AG09319 (cell line): ENCODE results near the gene FXYD1.

Experiments
- DNase-seq: peaks from one replicate; pipeline ENCODE4 v3.0.0-alpha.2; 2010; ENCODE audit warnings: low read depth; ENCODE audit errors: extremely low read depth
- TF ChIP-seq, protein P1 (sequence below): IDR thresholded peaks from 2 replicates; pipeline ENCODE4 v1.5.1; 2011; ENCODE audit warnings: low read depth, mild to moderate bottlenecking, inconsistent platforms, low read length, moderate library complexity

FXYD1 gene

DNA sequence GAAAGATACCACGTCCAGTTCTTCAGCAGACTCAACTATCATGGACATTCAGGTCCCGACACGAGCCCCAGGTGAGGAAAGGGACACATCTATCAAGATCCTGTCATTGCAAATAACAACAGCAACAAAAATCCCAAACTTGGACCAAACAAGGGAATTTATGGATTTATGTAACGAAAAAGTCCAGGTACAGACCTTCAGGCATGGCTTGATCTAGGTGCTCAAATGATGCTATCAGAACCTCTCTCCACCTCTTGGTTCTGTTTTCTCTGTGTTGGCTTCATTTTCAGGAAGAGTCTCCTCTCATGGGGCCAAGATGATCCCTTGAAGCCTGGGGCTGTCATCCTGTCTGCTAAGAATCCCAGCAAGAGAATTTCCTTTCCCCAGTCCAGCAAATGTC lies 18.8 kb downstream of the FXYD1 start:
- TF ChIP-seq, protein P1, sequence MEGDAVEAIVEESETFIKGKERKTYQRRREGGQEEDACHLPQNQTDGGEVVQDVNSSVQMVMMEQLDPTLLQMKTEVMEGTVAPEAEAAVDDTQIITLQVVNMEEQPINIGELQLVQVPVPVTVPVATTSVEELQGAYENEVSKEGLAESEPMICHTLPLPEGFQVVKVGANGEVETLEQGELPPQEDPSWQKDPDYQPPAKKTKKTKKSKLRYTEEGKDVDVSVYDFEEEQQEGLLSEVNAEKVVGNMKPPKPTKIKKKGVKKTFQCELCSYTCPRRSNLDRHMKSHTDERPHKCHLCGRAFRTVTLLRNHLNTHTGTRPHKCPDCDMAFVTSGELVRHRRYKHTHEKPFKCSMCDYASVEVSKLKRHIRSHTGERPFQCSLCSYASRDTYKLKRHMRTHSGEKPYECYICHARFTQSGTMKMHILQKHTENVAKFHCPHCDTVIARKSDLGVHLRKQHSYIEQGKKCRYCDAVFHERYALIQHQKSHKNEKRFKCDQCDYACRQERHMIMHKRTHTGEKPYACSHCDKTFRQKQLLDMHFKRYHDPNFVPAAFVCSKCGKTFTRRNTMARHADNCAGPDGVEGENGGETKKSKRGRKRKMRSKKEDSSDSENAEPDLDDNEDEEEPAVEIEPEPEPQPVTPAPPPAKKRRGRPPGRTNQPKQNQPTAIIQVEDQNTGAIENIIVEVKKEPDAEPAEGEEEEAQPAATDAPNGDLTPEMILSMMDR = no peak

DNA sequence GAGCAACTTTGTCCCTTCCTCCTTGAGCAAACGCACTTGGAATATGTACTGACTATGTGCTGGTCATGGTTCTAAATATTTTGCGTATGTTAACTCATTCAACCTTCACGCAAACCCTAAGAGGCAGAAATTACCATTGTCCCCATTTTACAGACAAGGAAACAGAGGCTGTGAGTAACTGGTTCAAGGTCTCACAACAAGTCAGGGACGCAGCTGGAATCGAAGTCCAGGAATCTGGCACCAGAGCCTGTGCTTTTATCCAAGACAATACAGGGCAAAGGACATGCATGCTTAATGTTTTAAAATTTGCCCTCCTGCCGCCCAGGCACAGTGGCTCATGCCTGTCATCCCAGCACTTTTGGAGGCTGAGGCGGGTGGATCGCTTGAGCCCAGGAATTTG lies 21.0 kb downstream of the FXYD1 start:
- TF ChIP-seq, protein P1 = no peak
- DNase-seq = no peak

More for the DNA sequence above, 18.8 kb downstream of the FXYD1 start:
- DNase-seq = no peak

DNA sequence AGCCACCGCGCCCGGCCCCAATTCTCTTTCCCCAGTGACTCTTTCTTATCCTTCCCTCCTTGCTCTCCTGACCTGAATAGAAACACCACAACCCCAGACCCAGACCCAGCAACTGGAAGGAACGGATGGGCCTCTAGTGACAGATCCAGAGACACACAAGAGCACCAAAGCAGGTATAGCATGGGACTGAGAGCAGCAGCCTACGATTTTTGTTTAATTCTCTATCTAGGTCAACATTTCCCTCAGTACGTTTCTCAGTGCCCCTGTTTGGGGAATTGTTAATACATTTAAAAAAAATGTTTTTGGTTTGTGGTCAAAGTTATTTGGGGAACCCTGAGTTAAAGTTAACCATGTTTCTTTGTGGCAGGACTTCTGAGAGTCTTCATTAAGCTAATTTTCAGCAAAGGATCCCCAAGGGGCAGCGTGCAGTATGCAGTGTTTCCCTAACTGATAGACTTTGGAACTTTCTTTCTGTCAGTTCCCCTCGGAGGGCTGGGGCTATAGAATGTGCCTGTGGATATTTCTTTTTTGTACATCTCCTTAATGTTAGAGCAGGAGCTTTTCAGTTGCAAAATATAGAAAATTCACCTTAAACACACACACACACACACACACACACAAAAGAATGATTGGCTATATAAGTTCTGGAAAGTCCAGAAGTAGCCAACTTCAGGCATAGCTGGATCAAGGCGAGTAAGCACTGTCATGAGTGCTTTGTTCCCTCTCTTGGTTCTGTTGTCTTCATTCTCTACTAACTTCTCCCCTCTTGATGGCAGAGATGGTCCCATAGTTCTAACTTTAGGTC lies 22.2 kb downstream of the FXYD1 start:
- TF ChIP-seq, protein P1 = no peak
- no peak for DNase-seq

DNA sequence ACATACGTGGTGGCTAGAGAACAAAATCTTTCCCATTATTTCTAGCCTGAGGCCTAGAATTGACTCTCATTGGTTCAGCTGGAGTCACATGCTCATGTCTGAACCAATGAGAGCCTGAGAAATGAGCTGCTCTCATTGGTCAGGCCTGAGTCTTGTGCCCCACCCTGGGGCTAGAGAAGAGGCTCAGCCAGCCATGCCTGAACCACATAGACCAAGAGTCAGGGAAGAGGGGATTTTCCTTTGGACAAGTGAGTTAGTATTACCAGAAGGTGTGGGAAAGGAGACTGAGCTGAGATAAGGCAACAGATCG lies 22.8 kb downstream of the FXYD1 start:
- TF ChIP-seq, protein P1 = no peak
- DNase-seq = no peak

DNA sequence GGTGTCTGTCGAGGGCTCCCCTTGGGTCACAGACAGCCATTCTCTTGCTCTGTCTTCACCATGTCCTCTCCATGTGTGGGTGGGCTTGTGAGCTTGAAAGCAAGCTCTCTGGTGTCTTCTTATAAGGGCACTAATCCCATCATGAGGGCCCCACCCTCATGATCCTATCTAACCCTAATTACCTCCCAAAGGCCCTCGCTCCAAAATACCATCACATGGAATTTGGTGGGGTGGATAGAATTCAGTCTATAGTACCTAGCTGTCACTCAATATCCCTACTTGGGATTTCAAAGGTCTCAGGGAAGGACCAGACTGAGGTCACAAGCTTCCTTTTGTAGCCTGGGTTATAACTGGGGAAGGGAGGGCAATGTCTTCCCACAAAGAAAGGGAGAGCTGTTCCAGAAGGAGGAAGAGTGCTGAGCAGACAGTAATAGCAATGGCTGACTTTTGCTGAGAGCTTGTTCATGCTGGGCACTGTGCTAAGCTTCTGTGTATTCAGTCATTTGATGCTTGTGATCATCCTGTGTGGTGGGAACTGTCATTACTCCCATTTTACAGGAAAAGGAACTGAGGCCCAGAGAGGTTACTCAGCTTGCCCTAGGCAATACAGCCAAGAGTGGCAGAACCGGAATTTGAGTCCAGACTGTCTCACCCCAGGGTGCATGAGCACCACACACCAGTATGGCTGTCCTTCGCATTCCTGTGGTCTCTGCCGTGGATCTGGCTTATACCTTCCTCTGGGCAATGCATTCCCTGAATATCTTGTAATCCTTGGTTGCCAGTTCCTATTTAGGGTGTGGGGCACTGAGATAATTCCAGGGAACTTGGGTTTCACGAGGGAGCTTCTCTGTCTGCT lies 24.1 kb downstream of the FXYD1 start:
- TF ChIP-seq, protein P1 = no peak
- DNase-seq = no peak

DNA sequence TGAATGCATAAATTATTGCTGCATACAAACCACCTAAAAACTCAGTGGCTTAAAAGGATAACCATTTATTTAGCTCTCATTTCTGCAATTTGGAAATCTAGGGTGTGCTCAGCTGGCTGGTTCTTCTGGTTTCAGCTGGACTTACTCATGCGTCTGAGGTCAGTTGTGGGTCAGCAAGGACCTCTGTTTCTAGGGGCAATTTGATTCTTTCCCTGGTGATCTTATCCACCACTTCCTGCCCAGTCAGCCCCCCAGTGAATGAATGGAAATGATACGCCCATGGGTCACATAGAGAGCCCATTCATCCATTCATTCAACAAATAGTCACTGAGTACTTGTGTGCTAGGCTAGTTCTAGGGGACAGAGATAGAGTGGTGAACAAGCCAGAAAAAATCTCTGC lies 25.8 kb downstream of the FXYD1 start:
- DNase-seq = no peak
- TF ChIP-seq, protein P1 = no peak
